Measurements from ENCODE around the gene WASHC4. TPM values are rescaled to one million over a fixed set of nuclear protein-coding genes. Genes with fewer than 3 reads are reported as not detected.

The WASHC4 gene
- total and polyA plus RNA-seq, 2 donors (not counting 3 experiments of a cell fraction or from before 2014, with no cell fraction given): 30.4 to 123 TPM

- no peak overlapping the region for H3K4me3 ChIP-seq (replicated peaks in 1 of 3; ENCODE audit: insufficient read depth in 1 of 3, low read depth in 1 of 3, low read length in 3 of 3)
- H3K9ac ChIP-seq (replicated peaks; ENCODE audit: extremely low read depth, insufficient read depth, low read length): no peak overlapping the region
- no TSS peak for BruUV-seq (replicated peaks)
- dilution Hi-C loops (cut with MboI; ENCODE audit: extremely low pct_ligation_motif_present, low sequenced_read_pairs): no loop called here
- H3K36me3 ChIP-seq (ENCODE audit: control insufficient read depth in 2 of 2, extremely low read depth in 1 of 2, insufficient read depth in 2 of 2, low read length in 2 of 2): peaks cover 2 to 15% of the 10 kb centered on the region in 2 experiments
- no peak for TF ChIP-seq MYC (IDR thresholded peaks at IDR 0.05; ENCODE audit: low read depth, low read length)
- DNase-seq (ENCODE audit: low read depth, low spot score) (no peak), FAIRE-seq (no peak)
- H3K27me3 ChIP-seq (ENCODE audit: control insufficient read depth in 2 of 2, insufficient read depth in 2 of 2, low read length in 2 of 2): no peaks in the 10 kb centered on the region
- H4K20me1 ChIP-seq (replicated peaks; ENCODE audit: control insufficient read depth, extremely low read depth, insufficient read depth, low read length): no peaks in the 10 kb centered on the region
- H3K9me1 ChIP-seq (replicated peaks; ENCODE audit: control insufficient read depth, extremely low read depth, insufficient read depth, low read length): no peaks in the 10 kb centered on the region
- H2AFZ ChIP-seq (ENCODE audit: low read depth, low read length): no peak overlapping the region
- H3K27ac ChIP-seq (ENCODE audit: insufficient read depth, low read depth, low read length): no peak overlapping the region
- H3K79me2 ChIP-seq (ENCODE audit: control insufficient read depth, insufficient read depth, low read length): peaks cover 3% of the 10 kb centered on the region
- no peaks in the 10 kb centered on the region for H3K9me3 ChIP-seq (replicated peaks; ENCODE audit: control insufficient read depth, insufficient read depth, low read length)
- ChIA-PET POLR2A (no interaction called here), CTCF (no interaction called here)
- intact Hi-C loops (cut with micrococcal nuclease): no loop called here
- H3K4me1 ChIP-seq (ENCODE audit: control insufficient read depth, extremely low read depth, insufficient read depth, low read length): peaks cover 13% of the 10 kb centered on the region
- no peak overlapping the region for H3K4me2 ChIP-seq (ENCODE audit: insufficient read depth, low read length)
Measured at GRCh38 chr12:105218434-105218833, 110.9 kb downstream of the WASHC4 start.

Other genes starting within 250 kb of the WASHC4 start
- 7.5 and 8.0 TPM in 2 replicates for gene SLC41A2, start 149.4 kb upstream of the WASHC4 start, total RNA-seq
- 0.97 and 1.7 TPM in 2 replicates for gene SLC41A2, start 149.4 kb upstream of the WASHC4 start, polyA plus RNA-seq
- 17.8 and 18.2 TPM in 2 replicates for gene NOPCHAP1, start 121.4 kb upstream of the WASHC4 start, total RNA-seq
- gene NOPCHAP1, start 121.4 kb upstream of the WASHC4 start, polyA plus RNA-seq: 5.1 and 6.1 TPM in 2 replicates
- gene ALDH1L2, start 23.3 kb upstream of the WASHC4 start, total RNA-seq: 2.2 and 2.5 TPM in 2 replicates
- gene ALDH1L2, start 23.3 kb upstream of the WASHC4 start, polyA plus RNA-seq: 1.4 and 1.5 TPM in 2 replicates
- gene APPL2, start 128.4 kb downstream of the WASHC4 start, total RNA-seq: 21.4 and 31.8 TPM in 2 replicates
- gene APPL2, start 128.4 kb downstream of the WASHC4 start, polyA plus RNA-seq: 8.1 and 9.2 TPM in 2 replicates
- 60.7 and 73.6 TPM in 2 replicates for gene C12orf75, start 223.0 kb downstream of the WASHC4 start, total RNA-seq
- gene C12orf75, start 223.0 kb downstream of the WASHC4 start, polyA plus RNA-seq: 23.6 and 27.6 TPM in 2 replicates